Cardiac fibroblast (primary cell): ENCODE measurements around the gene HEPN1.

Source experiments
- DNase-seq, 2 donors: peaks; one replicate each; pipeline versions ENCODE4 v3.0.0 to v3.0.0-alpha.2; 2010; ENCODE audit warnings: low read depth in 2 of 2
- H3K4me3 ChIP-seq, 2 donors: replicated peaks in 1 of 2; 1 replicate in 1 of 2; 2 replicates in 1 of 2; pipeline ENCODE4 v1.5.1; 2011; ENCODE audit warnings: low read depth in 2 of 2, low read length in 2 of 2, mild to moderate bottlenecking in 2 of 2, moderate library complexity in 1 of 2
- TF ChIP-seq, protein P1 (sequence below): IDR thresholded peaks from one replicate; pipeline ENCODE4 v1.5.1; 2011; ENCODE audit warnings: low read depth, mild to moderate bottlenecking, low read length, inconsistent platforms

HEPN1 gene

DNA sequence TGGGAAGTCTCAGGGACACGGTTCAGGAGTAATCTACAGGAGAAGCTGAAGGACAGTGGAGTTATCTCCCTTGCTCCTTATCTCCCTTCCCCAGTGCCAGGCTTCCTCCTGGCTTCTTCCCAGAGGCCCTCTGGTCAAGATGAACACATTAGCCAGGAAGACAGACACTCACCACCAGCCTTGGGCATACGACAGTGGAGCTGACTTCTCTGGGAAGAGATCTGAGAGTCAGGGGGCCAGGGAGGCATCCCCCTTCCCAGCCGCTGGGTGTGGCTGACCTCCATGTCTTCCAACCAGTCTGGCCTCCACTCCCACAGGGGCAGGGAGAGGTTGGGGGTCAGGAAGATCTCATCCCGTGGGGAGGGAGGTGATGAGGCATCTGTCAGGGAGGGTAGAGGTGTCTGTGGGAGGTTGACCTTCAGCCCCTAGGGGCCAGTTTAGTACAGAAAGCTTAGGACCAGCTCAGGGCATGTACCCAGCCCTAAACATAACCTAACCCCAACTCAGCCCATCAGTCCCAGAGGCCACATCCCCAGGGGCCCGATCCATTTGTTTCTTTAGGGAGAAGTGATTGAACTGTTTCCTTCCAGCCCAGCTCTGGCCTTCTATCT lies 34.1 kb upstream of the HEPN1 start:
- no peak overlapping the region for H3K4me3 ChIP-seq
- TF ChIP-seq, protein P1, sequence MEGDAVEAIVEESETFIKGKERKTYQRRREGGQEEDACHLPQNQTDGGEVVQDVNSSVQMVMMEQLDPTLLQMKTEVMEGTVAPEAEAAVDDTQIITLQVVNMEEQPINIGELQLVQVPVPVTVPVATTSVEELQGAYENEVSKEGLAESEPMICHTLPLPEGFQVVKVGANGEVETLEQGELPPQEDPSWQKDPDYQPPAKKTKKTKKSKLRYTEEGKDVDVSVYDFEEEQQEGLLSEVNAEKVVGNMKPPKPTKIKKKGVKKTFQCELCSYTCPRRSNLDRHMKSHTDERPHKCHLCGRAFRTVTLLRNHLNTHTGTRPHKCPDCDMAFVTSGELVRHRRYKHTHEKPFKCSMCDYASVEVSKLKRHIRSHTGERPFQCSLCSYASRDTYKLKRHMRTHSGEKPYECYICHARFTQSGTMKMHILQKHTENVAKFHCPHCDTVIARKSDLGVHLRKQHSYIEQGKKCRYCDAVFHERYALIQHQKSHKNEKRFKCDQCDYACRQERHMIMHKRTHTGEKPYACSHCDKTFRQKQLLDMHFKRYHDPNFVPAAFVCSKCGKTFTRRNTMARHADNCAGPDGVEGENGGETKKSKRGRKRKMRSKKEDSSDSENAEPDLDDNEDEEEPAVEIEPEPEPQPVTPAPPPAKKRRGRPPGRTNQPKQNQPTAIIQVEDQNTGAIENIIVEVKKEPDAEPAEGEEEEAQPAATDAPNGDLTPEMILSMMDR = no peak
- DNase-seq = no peak

DNA sequence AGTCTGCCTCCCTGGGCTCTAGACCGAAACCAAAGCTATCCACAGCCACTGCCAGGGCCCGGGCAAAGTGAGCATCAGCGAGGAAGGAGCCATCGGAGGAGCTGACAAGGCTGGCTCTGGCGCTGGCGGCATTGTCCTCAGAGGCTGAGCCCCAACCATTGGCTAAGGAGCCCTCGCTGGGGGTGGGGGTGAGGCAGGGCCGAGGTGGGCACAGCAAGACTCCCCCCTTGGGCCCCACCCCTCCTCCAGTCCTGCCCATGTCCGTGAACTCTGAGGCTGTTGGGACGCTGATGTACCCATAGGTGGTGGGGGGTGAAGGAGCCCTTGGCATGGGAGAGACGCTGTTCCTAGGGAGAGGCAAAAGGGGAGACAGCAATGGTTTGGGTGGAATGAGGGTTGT lies 32.6 kb upstream of the HEPN1 start:
- TF ChIP-seq, protein P1 = no peak
- H3K4me3 ChIP-seq = no peak overlapping the region
- DNase-seq = no peak

DNA sequence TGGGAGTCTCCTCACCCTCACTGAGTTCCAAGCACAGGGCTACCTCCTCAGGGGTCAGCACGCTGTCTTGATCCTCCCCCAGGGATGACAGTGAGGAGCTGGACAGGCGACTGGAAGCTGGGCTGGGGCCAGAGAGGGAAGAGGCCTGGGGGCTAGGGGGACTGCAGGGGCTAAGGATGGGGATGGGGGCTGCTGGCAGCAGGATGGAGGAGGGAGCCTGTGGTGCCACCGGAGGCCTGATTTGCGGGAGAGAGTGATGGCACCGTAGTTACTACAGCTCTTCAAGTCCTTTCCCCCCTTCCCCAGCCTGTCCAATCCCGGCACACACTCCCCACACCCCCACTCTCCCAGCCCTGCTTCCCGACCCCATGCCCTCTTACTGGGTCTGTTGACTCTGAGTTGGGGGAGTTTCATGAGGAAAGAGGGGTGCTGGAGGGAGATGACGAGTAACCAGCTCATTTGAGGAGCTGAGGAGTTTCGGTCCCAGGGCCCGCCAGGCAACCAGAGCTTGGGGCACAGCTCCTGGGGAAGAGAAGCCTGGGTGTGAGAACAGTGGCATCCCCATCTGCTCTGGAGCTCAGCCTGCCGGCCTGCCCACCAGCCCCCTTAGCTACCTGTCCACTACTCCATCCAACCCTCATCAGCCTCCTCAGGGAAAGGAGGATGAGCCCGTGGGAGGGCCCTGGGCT lies 31.9 kb upstream of the HEPN1 start:
- no peak overlapping the region for H3K4me3 ChIP-seq
- no peak for DNase-seq
- TF ChIP-seq, protein P1 = no peak

DNA sequence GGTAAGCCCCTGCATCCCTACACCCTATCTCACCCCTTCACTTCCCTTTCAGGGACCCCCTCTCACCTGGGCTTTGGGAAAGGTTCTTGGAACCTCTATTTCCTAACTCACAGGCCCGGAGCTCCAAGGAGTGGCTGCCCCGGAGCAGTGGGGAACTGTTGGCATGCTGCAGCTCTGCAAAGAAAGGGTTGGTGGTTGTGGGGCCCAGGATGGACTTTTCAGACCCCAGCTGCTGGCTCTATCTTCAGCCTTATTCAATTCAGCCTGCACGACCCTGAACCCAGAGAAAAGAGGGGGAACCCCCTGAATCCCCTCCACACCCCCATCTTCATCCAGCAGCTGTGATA lies 31.4 kb upstream of the HEPN1 start:
- no peak for DNase-seq

DNA sequence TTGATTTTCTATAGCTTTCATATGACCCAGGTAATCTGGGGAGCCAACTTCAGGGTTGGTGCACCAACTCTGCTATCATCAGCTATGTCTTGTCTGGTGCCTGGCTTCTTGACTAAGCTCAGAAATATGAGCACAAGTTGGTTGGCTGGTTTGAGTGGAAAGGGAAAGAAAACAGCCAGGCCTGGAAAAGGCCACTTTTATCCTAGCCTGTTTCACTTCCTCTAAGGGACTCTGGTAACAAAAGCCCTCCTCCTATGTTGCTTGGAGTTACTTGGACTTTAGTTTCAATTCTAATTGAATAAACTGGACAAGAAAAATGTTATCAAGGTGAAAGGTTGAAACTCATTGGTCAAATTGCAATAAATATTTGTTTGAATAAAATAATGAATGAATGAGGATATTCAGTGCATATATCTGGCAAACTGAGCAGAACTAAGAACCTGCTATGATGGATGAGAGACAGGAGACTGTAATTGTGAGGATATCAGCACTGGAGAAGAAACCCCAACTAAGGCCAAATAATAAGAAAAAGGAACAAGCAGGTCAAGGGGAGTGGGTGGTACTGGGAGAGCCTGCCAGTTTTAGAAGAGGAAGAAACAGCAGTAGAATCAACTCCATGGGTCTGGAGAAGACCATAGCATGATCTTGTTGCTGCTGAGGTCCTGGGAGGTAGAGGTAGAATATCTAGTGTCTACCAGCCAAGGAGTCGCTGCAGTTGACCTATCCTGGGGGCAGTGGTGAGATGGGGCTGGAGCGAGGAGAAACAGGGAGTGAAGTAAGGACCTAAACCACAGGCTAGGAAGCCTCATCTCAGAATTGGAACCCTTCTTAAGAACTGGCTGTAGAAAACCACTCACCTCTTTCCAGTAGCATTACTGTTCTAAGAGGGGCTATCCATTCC lies 29.6 kb upstream of the HEPN1 start:
- TF ChIP-seq, protein P1 = no peak
- DNase-seq = no peak
- no peak overlapping the region for H3K4me3 ChIP-seq

More for the DNA sequence above, 31.4 kb upstream of the HEPN1 start:
- TF ChIP-seq, protein P1 = no peak
- no peak overlapping the region for H3K4me3 ChIP-seq

DNA sequence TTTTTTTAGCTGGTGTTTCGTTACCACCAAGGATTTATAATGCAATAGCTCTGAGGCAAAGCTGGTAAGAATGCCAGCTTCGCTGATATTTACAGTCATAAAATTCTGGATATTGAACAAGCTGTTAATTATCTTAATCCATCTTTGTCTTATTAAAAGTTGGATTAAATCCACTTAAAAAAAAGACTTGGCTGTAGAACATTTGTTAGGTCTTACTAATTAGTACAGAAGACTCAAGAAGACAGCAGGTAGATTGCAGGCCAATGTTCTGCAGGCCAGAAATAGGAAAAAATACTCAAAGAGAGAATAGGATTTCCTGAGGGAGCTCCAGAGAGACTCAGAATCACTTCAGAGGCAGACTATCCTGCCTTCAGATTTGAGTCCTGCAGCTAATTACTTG lies 28.9 kb upstream of the HEPN1 start:
- TF ChIP-seq, protein P1 = no peak
- no peak for DNase-seq
- H3K4me3 ChIP-seq = no peak overlapping the region
